GM10266 (cell line): Measurements from ENCODE around the gene FEN1.

ENCODE experiments used
- DNase-seq: peaks from one replicate; pipeline ENCODE4 v3.0.0; 2012; ENCODE audit errors: extremely low spot score
- CTCF ChIP-seq: IDR thresholded peaks from 2 replicates; pipeline ENCODE4 v1.5.1; 2012; ENCODE audit warnings: mild to moderate bottlenecking, low read depth; ENCODE audit not compliant: control insufficient read depth, insufficient read depth; ENCODE audit errors: missing control alignments

The FEN1 gene

DNA sequence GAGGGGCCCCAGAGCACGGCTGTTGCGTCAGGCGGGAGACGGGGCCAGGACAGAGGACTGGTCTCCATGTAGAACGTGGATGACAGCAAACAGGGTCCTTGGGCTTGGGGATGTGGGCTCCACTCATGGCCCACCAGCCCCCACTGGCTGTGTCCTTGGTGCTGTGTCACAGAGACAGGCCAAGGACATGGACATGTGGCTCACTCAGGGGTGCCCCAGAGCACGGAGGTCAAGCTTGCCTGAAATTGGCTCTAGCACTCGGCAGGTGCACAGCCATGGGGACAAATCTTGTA is 49.8 kb downstream of the FEN1 start:
- no peak for TF ChIP-seq CTCF

GRCh38 chr11:61844909-61845565 is 52.3 kb downstream of the FEN1 start:
- no peak for TF ChIP-seq CTCF
- no peak for DNase-seq

More for the DNA sequence above, 49.8 kb downstream of the FEN1 start:
- DNase-seq = no peak

DNA sequence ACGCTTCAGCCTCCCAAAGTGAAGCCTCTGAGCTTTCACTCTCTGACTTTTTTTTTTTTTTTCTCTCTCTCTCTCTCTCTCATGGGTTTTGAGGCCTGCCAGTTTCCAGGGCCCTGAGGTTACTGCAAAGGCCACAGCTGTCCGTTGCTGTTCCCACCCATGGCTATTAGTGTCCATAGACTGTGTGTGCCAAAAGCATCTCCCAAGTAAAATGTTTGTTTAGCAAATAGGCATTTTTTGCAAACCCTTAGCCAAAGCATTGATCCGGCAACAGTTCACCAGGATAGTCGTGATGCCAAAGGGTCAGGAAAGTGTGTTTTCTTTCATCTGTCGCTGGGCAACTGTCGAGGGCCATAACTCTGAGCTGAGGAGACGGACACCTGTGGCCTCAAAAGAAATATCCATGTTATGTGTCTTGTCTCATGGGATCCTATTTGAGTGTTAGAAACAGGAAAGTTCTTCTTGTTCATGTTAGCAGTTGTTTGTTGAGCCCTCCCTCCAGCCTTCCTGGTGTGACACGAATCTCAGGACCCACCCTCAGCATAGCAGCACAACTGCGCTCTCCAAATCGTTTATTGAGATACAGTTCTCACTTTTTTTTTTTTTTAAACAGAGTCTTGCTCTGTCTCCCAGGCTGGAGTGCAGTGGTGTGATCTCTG is 53.8 kb downstream of the FEN1 start:
- no peak for TF ChIP-seq CTCF
- DNase-seq = no peak
